Right renal pelvis (tissue), 4 donors: ENCODE results near the gene ESRRB. TPM values are rescaled to one million over a fixed set of nuclear protein-coding genes. Genes with fewer than 3 reads are reported as not detected.
A peak's percentile ranks its signal among the peaks of the same experiment; 100 is the strongest.
"Not testable (repeated sequence)": the region's sequence is repeated elsewhere in the genome, so short reads cannot be mapped to it uniquely, and the experiment has no call there.

ENCODE experiments used
- DNase-seq, 4 donors: peaks; one replicate each; pipeline ENCODE4 v3.0.0-alpha.2; 2013; ENCODE audit warnings: low read depth in 4 of 4, low spot score in 3 of 4, missing footprints in 1 of 4
- polyA plus RNA-seq, 4 donors: library from polyadenylated mRNA; unstranded; fragments of 120-200 nt; gene quantifications; one replicate each; pipeline ENCODE4 v1.2.1, GENCODE V29; 2013; ENCODE audit not compliant: insufficient read length in 4 of 4

ESRRB gene
- polyA plus RNA-seq, 4 donors, result 7.6 to 9.9 (median 8.5) TPM

DNA sequence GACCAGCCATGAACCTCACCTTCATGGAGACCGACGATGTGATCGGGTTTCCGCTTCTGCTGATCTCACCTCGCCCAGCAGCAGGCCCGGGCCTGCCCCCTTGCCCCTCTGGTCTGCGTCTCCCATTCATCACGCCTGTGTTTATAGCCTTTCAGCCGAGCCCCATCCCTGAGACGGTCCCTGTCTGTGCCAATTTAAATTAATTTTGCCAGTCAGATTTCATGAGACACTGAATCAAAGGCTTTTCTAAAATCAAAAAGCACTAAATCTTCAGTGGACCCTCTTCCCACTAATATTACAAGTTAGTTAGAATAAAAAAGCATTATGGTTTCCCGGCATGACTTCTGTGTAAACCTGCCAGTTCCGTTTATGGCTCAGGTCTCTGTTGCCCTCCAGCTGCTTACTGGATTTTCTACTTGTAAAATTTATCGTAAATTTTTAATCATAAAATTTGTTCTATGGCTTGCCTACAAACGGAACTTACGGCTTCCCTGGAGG is 155.9 kb downstream of the ESRRB start:
- no peak for DNase-seq

DNA sequence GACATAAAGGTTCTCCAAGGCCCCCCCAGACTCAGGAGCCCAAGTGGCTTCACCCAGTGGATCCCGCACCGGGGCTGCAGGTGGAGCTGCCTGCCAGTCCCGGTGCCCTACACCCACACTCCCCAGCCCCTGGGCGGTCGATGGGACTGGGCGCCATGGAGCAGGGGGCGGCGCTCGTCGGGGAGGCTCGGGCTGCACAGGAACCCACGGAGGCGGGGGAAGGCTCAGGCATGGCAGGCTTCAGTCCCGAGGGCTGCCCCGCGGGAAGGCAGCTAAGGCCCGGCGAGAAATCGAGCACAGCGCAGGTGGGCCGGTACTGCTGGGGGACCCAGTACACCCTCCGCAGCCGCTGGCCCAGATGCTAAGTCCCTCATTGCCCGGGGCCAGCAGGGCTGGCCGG is 160.7 kb downstream of the ESRRB start:
- not testable (repeated sequence) for DNase-seq

DNA sequence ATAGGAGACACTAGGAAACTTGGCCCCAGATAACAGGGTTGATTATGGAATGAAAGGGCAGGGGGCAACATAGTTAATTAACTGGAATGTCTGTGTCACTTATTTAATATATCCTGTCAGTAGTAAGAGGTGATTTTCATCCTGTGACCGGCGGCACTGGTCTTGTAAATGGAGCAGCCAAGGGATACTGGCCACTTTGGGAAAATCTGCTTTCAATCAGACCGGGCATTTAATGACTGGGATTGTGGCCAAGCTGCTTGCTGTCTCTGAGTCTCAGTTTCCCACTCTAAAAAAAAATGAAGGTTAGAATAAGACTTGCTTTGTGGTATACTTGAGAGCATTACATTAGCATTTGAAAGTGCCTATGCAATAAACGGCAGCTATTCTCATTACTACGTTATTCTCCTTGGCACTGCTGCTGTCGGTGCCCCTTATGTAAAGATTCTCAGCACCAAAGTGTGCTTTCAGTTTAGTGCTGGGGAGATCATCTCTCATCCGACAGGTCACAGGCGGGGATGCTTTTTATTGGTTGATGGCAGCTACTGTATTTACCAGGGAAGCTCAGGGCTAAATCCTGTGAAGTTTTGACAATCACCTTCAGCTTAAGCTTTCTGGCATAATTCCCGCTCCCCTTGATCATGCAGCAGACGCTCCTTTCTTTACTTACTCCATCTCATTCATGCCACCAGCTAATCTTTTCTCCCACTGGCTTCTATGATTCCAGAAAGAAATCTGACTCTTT is 162.1 kb downstream of the ESRRB start:
- DNase-seq, result no peak

DNA sequence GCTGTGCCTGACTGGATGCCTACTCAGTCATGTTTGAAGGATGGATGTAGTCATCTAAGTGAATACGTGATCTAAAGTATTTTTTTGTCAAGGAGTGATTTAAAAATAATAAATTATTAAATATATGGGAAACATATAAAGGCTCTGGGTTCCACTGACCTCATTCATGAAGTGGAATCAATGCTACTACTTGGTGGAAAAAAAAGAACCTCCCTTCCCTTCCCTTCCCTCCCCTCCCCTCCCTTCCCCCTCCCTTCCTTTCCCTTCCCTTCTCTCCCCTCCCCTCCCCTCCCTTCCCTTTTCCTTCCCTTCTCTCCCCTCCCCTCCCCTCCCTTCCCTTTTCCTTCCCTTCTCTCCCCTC is 162.7 kb downstream of the ESRRB start:
- no peak for DNase-seq

DNA sequence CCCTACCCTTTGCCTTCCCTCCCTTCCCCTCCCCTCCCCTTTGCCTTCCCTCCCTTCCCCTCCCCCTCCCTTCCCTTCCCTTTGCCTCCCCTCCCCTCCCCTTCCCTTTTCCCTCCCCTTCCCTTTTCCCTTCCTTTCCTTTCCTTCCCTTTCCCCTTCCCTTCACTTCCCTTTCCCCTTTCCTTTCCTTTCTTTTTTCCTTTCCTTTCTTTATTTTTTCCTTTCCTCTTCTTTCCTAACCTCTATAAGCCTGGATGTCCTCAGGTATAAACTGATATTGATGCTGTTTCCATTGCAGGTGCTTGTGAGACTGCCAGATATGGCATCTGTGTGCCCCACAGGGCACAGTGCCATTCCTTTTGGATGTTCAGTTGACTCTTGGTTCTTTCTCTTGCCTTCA is 163.2 kb downstream of the ESRRB start:
- DNase-seq, result no peak

DNA sequence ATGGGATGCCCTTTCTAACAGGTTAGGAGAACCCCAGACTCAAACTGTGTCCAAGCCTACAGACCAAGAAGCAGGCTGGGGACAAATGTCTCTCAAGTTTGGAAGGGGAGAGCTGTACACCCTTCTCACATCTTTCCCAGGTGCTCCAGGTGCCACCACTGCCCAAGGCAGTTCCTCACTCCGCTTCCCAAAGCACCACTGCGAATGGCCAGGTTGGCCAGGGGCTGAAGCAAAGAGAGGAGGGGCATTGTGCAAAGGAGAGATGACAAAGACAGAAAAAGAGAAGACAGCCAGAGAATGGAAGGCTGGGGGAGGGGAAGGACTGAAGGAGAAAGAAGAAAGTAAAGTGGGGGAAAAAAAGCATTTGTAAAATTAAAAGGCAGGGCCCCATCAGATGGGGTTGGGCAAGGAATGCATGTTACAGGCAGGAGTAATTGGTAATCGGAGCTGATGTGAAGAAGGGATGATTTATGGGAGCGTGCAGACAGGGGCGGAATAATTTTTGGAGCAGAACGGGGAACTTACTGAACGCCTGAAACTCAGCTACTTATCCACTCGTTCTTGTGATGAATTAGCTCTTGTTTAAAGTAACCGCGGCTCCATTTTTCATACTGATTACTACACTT is 165.8 kb downstream of the ESRRB start:
- peak in 2 of 4 donors; percentile 20 to 47 for DNase-seq

DNA sequence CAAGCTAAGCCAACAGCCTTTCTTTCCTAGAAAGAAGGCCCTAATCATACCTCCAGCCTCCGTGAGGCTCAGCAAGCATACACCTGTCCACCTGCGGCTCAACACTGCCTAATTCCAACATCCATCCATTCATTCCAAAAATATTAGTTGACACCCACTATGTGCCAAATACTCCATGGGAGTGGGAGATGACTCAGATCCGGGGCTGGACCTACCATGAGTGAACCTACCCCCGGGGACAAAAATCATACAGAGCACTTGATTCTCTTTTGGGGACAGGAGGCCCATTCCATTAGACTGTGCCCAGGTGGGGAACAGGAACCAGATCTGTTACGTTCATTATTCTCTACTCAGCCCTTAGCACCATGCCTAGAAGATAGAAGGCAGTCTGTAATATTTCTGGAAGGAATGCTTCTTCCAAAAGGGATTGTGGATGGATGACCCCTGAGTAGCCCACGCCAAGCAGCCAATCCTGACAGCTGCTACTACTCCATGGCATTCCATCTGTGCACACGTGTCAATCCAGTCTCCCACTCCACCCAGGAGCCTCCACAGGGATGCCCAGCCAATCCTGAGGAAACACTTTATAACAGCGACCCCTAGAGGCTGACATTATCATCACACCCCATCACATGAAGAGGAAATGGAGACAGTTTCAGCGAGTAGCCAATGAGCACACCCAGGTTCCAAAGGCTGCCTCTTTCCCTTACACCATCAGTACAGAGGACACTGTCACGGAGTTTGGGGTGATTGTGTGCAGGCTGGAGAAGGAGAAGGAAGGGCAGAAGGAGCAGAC is 170.7 kb downstream of the ESRRB start:
- no peak for DNase-seq

DNA sequence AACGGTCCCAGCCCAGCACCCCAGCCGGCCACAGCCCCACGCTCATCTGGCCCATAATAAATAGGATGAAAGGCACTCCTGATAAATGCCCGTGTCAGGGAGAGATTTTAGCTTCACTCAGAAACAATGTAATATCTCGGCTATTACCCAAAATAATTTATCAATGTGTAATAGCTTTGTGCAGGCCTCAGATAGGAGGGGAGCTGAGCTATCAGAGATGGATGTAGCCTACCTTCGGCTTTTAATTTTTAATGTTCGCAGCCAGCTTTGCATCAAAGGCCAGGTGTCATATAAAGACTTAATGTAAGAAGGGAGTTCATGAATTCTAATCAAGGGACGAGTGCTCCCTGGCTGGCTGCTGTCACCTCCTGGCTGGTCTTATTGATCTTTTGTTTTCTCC is 171.9 kb downstream of the ESRRB start:
- DNase-seq, result no peak

DNA sequence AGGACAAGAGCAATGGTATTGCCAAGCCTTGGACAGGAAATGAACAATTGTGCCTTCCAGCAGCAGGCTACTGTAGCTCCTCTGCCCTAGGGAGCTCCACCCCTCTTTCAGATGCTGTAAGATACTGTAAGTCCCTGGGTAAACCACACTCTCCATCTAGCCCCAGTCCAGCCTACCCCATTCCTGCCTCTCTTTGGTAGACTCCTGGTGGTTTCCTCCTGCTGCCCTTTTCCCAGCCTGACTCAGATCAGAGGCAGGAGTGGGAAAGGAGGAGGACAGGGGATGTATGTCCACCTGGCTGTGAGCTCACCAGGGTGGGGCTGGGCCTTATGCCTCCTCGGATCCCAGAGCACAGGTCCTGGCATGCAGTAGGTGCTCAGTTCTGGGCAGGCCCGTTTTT is 174.6 kb downstream of the ESRRB start:
- DNase-seq, result no peak

DNA sequence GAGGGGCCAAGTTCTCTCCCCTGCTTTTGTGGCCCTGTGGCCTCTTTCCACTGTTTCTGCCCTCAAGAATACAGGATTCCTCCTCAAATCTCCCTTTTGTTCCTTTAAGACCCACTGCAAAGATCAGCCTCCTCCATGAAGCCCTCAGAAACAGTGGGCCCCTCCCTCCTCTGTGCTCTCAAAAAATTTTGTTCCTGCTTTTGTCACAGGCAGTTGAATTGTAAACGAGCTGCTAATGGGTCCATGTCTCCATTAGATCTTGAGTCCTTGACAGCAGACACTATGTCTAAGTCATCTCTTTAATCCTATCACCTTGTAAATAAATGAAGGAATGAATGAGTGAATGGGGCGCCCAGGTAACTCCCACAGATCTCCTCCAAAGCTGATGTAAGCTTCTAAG is 175.2 kb downstream of the ESRRB start:
- DNase-seq, result no peak

Other genes starting within 250 kb of the ESRRB start
- 10 to 100 TPM; 31.9 to 37.0 (median 33.2) TPM for gene GPATCH2L, start 224.2 kb upstream of the ESRRB start, polyA plus RNA-seq